ENCODE results near the gene MBNL2.

GRCh38 chr13:97242755-97243497 lies 20.8 kb downstream of the MBNL2 start:
- TF ChIP-seq FOS (IDR thresholded peaks at IDR 0.05; ENCODE audit: borderline replicate concordance, extremely low read depth, insufficient read length) (no peak), YY1 (IDR thresholded peaks at IDR 0.05; ENCODE audit: low read depth, low read length) (no peak), KAT2A (conservative IDR thresholded peaks at IDR 0.05; ENCODE audit: control insufficient read depth, low read depth, low read length) (no peak), JUND (IDR thresholded peaks at IDR 0.05; ENCODE audit: low read depth, low read length) (no peak), BACH1 (IDR thresholded peaks at IDR 0.05; ENCODE audit: borderline replicate concordance) (no peak), IRF5 (IDR thresholded peaks at IDR 0.05; ENCODE audit: borderline replicate concordance) (no peak), CTCF (IDR thresholded peaks at IDR 0.05 in 2 of 3, conservative IDR thresholded peaks at IDR 0.05 in 1 of 3; ENCODE audit: control insufficient read depth in 2 of 3, extremely low read depth in 1 of 3, insufficient read depth in 1 of 3, low read depth in 3 of 3, low read length in 3 of 3) (no peak), RCOR1 (conservative IDR thresholded peaks at IDR 0.05; ENCODE audit: low read depth, low read length) (no peak), ZNF274 (IDR thresholded peaks at IDR 0.05; ENCODE audit: insufficient read depth, insufficient read length) (no peak), CHD2 (IDR thresholded peaks at IDR 0.05; ENCODE audit: borderline replicate concordance, low read depth, low read length) (no peak), CEBPB (IDR thresholded peaks at IDR 0.05; ENCODE audit: borderline replicate concordance in 1 of 2, low read depth in 2 of 2, low read length in 2 of 2) (no peak), ESRRA (IDR thresholded peaks at IDR 0.05; ENCODE audit: low read length) (no peak)

Data from GM12878 (cell line).